NCI-H524 treated with DMSO at 0.1 percent for 48 hours (cell line): ENCODE data around the gene MASP1.
"Not testable (repeated sequence)": the region's sequence is repeated elsewhere in the genome, so short reads cannot be mapped to it uniquely, and the experiment has no call there.

Experiments used
- DNase-seq: peaks from one replicate; lab custom pipeline; 2025; lab: John Stamatoyannopoulos, UW

Gene MASP1

GRCh38 chr3:187223799-187224198 lies 67.7 kb downstream of the MASP1 start:
- DNase-seq = no peak

- no peak for DNase-seq
Observed at GRCh38 chr3:187222801-187223200, 68.7 kb downstream of the MASP1 start.

- no peak for DNase-seq
Observed at GRCh38 chr3:187215460-187215859, 76.1 kb downstream of the MASP1 start.

- DNase-seq = no peak
Observed at GRCh38 chr3:187213616-187214015, 77.9 kb downstream of the MASP1 start.

GRCh38 chr3:187212705-187213104 lies 78.8 kb downstream of the MASP1 start:
- no peak for DNase-seq

- DNase-seq = peak; percentile 34
Observed at GRCh38 chr3:187212196-187212545, 79.4 kb downstream of the MASP1 start.

GRCh38 chr3:187211532-187212195 lies 79.9 kb downstream of the MASP1 start:
- DNase-seq = peak; percentile 14

- no peak for DNase-seq
Observed at GRCh38 chr3:187210545-187211327, 80.8 kb downstream of the MASP1 start.

- no peak for DNase-seq
Observed at GRCh38 chr3:187210091-187210490, 81.4 kb downstream of the MASP1 start.

- no peak for DNase-seq
Observed at GRCh38 chr3:187209491-187209890, 82.0 kb downstream of the MASP1 start.

- DNase-seq = no peak
Observed at GRCh38 chr3:187208159-187208558, 83.4 kb downstream of the MASP1 start.

GRCh38 chr3:187207624-187208023 lies 83.9 kb downstream of the MASP1 start:
- no peak for DNase-seq

GRCh38 chr3:187207062-187207461 lies 84.5 kb downstream of the MASP1 start:
- no peak for DNase-seq

- DNase-seq = no peak
Observed at GRCh38 chr3:187205683-187206082, 85.9 kb downstream of the MASP1 start.

GRCh38 chr3:187199463-187200050 lies 92.0 kb downstream of the MASP1 start:
- not testable (repeated sequence) for DNase-seq

GRCh38 chr3:187198490-187198889 lies 93.0 kb downstream of the MASP1 start:
- DNase-seq = no peak

- no peak for DNase-seq
Observed at GRCh38 chr3:187197335-187197649, 94.2 kb downstream of the MASP1 start, which contains the start of gene RTP1. RTP1 (plus strand) TSS chr3:187197486; CDS start chr3:187197516, 30 bp downstream.

- DNase-seq = no peak
Observed at GRCh38 chr3:187196573-187197334, 94.8 kb downstream of the MASP1 start.

- no peak for DNase-seq
Observed at GRCh38 chr3:187193181-187193580, 98.4 kb downstream of the MASP1 start.

- DNase-seq = no peak
Observed at GRCh38 chr3:187191271-187191670, 100.3 kb downstream of the MASP1 start.

GRCh38 chr3:187188931-187189330 lies 102.6 kb downstream of the MASP1 start:
- no peak for DNase-seq

GRCh38 chr3:187186801-187187421 lies 104.6 kb downstream of the MASP1 start:
- DNase-seq = no peak
